Neuron (in vitro differentiated cells): Measurements from ENCODE around the gene SFT2D2.
"Not testable (repeated sequence)": the region's sequence is repeated elsewhere in the genome, so short reads cannot be mapped to it uniquely, and the experiment has no call there.

ENCODE experiments used
- H2AFZ ChIP-seq: one replicate; pipeline ENCODE4 v1.6.1; 2013; ENCODE audit warnings: low read depth, mild to moderate bottlenecking, inconsistent platforms, low read length, moderate library complexity
- H3K27me3 ChIP-seq: one replicate; pipeline ENCODE4 v1.6.1; 2013; ENCODE audit warnings: low read length; ENCODE audit not compliant: insufficient read depth
- H3K36me3 ChIP-seq: one replicate; pipeline ENCODE4 v1.6.1; 2013; ENCODE audit warnings: low read length; ENCODE audit not compliant: insufficient read depth
- H3K4me1 ChIP-seq: one replicate; pipeline ENCODE4 v1.6.1; 2013; ENCODE audit warnings: low read length; ENCODE audit not compliant: insufficient read depth
- H3K4me3 ChIP-seq: 2 replicates; pipeline ENCODE4 v1.5.1; 2013; ENCODE audit warnings: mild to moderate bottlenecking, low read length, moderate library complexity
- H3K9me3 ChIP-seq: one replicate; pipeline ENCODE4 v1.6.1; 2013; ENCODE audit warnings: low read length

The SFT2D2 gene

GRCh38 chr1:168225476-168226190, at the start of gene SFT2D2:
Gene SFT2D2, plus strand, starts transcription at chr1:168226004. Its CDS starts 76 bp downstream, at chr1:168226080.
- H2AFZ ChIP-seq, result peak within 1 kb of the TSS; percentile 88
- H3K9me3 ChIP-seq, result no peaks in the 10 kb centered on the region
- peaks cover 8% of the 10 kb centered on the region for H3K36me3 ChIP-seq
- peak within 1 kb of the TSS; percentile 94 for H3K4me3 ChIP-seq
- no peaks in the 10 kb centered on the region for H3K27me3 ChIP-seq
- peaks cover 12% of the 10 kb centered on the region for H3K4me1 ChIP-seq

- Histone ChIP-seq H3K4me1 (peaks cover 13% of the 10 kb centered on the region), H2AFZ (peak overlapping the region; percentile 90), H3K36me3 (no peaks in the 10 kb centered on the region), H3K9me3 (no peaks in the 10 kb centered on the region), H3K27me3 (no peaks in the 10 kb centered on the region), H3K4me3 (peak overlapping the region; percentile 82)
These were observed 47.6 kb upstream of the SFT2D2 start for GRCh38 chr1:168178227-168178637.

GRCh38 chr1:168178638-168179437, 47.0 kb upstream of the SFT2D2 start, which contains the start of gene TIPRL:
Gene TIPRL, plus strand, starts transcription at chr1:168178962. Its CDS starts 116 bp downstream, at chr1:168179078.
- Histone ChIP-seq H3K27me3 (no peaks in the 10 kb centered on the region), H3K4me3 (peak within 1 kb of the TSS; percentile 82), H3K4me1 (peaks cover 13% of the 10 kb centered on the region), H3K9me3 (no peaks in the 10 kb centered on the region), H3K36me3 (no peaks in the 10 kb centered on the region), H2AFZ (peak within 1 kb of the TSS; percentile 90)

- peaks cover 13% of the 10 kb centered on the region for H3K4me1 ChIP-seq
These were observed 46.2 kb upstream of the SFT2D2 start for GRCh38 chr1:168179438-168180147.

GRCh38 chr1:168180148-168180524, 45.7 kb upstream of the SFT2D2 start:
- no peaks in the 10 kb centered on the region for H3K27me3 ChIP-seq
- no peaks in the 10 kb centered on the region for H3K9me3 ChIP-seq
- no peaks in the 10 kb centered on the region for H3K36me3 ChIP-seq
- peak overlapping the region; percentile 82 for H3K4me3 ChIP-seq
- H3K4me1 ChIP-seq, result peaks cover 13% of the 10 kb centered on the region
- no peak overlapping the region for H2AFZ ChIP-seq

More at GRCh38 chr1:168179438-168180147, 46.2 kb upstream of the SFT2D2 start:
- Histone ChIP-seq H3K36me3 (no peaks in the 10 kb centered on the region), H3K27me3 (no peaks in the 10 kb centered on the region), H3K9me3 (no peaks in the 10 kb centered on the region), H2AFZ (peak overlapping the region; percentile 90), H3K4me3 (peak overlapping the region; percentile 82)

GRCh38 chr1:168181063-168181720, 44.6 kb upstream of the SFT2D2 start:
- not testable (repeated sequence) for H2AFZ ChIP-seq, H3K27me3 ChIP-seq, H3K36me3 ChIP-seq, H3K4me3 ChIP-seq, H3K9me3 ChIP-seq
- H3K4me1 ChIP-seq, result peaks cover 13% of the 10 kb centered on the region

GRCh38 chr1:168187177-168187576, 38.6 kb upstream of the SFT2D2 start:
- Histone ChIP-seq H3K36me3 (peaks cover 15% of the 10 kb centered on the region), H3K9me3 (peaks cover 1% of the 10 kb centered on the region), H3K4me1 (no peaks in the 10 kb centered on the region)

GRCh38 chr1:168190403-168190802, 35.4 kb upstream of the SFT2D2 start:
- H3K9me3 ChIP-seq, result peaks cover 1% of the 10 kb centered on the region
- H3K36me3 ChIP-seq, result peaks cover 27% of the 10 kb centered on the region

More at GRCh38 chr1:168187177-168187576, 38.6 kb upstream of the SFT2D2 start:
- H3K27me3 ChIP-seq, result no peaks in the 10 kb centered on the region
- no peak overlapping the region for H2AFZ ChIP-seq
- no peak overlapping the region for H3K4me3 ChIP-seq

GRCh38 chr1:168195199-168196135, 30.3 kb upstream of the SFT2D2 start:
- H3K4me1 ChIP-seq, result no peaks in the 10 kb centered on the region
- no peaks in the 10 kb centered on the region for H3K27me3 ChIP-seq
- H2AFZ ChIP-seq, result no peak overlapping the region
- H3K36me3 ChIP-seq, result peaks cover 41% of the 10 kb centered on the region
- peaks cover 1% of the 10 kb centered on the region for H3K9me3 ChIP-seq
- H3K4me3 ChIP-seq, result no peak overlapping the region

More at GRCh38 chr1:168190403-168190802, 35.4 kb upstream of the SFT2D2 start:
- H3K4me1 ChIP-seq, result no peaks in the 10 kb centered on the region
- no peaks in the 10 kb centered on the region for H3K27me3 ChIP-seq
- no peak overlapping the region for H3K4me3 ChIP-seq
- no peak overlapping the region for H2AFZ ChIP-seq

GRCh38 chr1:168199056-168199455, 26.7 kb upstream of the SFT2D2 start:
- peaks cover 35% of the 10 kb centered on the region for H3K36me3 ChIP-seq

GRCh38 chr1:168202941-168203654, 22.7 kb upstream of the SFT2D2 start:
- H3K4me3 ChIP-seq, result no peak overlapping the region
- peaks cover 3% of the 10 kb centered on the region for H3K9me3 ChIP-seq
- no peak overlapping the region for H2AFZ ChIP-seq
- H3K27me3 ChIP-seq, result no peaks in the 10 kb centered on the region
- H3K36me3 ChIP-seq, result peaks cover 16% of the 10 kb centered on the region
- H3K4me1 ChIP-seq, result no peaks in the 10 kb centered on the region

More at GRCh38 chr1:168199056-168199455, 26.7 kb upstream of the SFT2D2 start:
- Histone ChIP-seq H2AFZ (no peak overlapping the region), H3K27me3 (no peaks in the 10 kb centered on the region), H3K9me3 (peaks cover 3% of the 10 kb centered on the region), H3K4me1 (no peaks in the 10 kb centered on the region), H3K4me3 (no peak overlapping the region)
